ENCODE results near the gene TMEM60. TPM values are rescaled to one million over a fixed set of nuclear protein-coding genes. Genes with fewer than 3 reads are reported as not detected.
A peak's percentile ranks its signal among the peaks of the same experiment; 100 is the strongest.
"Not testable (repeated sequence)": the region's sequence is repeated elsewhere in the genome, so short reads cannot be mapped to it uniquely, and the experiment has no call there.

TMEM60 gene
- total RNA-seq, 1 donor from 2014 or later: 7.4 TPM

DNA sequence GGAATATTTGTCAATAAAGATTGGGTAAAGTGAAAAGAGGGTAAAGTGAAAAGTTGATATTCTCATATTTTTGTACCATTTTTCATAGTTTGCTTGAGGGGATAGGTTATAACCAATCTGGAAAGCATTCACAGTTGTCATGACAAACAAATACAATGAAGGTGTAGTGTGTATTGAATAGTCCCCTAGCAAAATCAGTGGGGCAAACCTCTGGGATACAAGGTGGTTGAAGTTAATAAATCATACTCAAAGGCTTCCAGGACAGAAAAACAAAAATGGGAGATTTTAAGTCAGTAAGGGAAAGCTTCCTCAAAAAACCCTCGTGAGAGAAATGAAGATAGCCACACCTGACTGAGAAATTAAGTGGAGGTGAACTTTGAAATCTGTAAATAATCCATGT lies 39.7 kb upstream of the TMEM60 start:
- FAIRE-seq (no peak), DNase-seq (ENCODE audit: low read depth) (no peak)
- TF ChIP-seq, protein P1, sequence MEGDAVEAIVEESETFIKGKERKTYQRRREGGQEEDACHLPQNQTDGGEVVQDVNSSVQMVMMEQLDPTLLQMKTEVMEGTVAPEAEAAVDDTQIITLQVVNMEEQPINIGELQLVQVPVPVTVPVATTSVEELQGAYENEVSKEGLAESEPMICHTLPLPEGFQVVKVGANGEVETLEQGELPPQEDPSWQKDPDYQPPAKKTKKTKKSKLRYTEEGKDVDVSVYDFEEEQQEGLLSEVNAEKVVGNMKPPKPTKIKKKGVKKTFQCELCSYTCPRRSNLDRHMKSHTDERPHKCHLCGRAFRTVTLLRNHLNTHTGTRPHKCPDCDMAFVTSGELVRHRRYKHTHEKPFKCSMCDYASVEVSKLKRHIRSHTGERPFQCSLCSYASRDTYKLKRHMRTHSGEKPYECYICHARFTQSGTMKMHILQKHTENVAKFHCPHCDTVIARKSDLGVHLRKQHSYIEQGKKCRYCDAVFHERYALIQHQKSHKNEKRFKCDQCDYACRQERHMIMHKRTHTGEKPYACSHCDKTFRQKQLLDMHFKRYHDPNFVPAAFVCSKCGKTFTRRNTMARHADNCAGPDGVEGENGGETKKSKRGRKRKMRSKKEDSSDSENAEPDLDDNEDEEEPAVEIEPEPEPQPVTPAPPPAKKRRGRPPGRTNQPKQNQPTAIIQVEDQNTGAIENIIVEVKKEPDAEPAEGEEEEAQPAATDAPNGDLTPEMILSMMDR (IDR thresholded peaks at IDR 0.05; ENCODE audit: insufficient read depth, low read length, severe bottlenecking): no peak
- no peaks in the 10 kb centered on the region for H3K36me3 ChIP-seq (ENCODE audit: control insufficient read depth, insufficient read depth, low read length)
- H3K27me3 ChIP-seq (ENCODE audit: control insufficient read depth, insufficient read depth, low read length): no peaks in the 10 kb centered on the region
- no peak overlapping the region for H3K4me3 ChIP-seq (ENCODE audit: low read depth, low read length)

DNA sequence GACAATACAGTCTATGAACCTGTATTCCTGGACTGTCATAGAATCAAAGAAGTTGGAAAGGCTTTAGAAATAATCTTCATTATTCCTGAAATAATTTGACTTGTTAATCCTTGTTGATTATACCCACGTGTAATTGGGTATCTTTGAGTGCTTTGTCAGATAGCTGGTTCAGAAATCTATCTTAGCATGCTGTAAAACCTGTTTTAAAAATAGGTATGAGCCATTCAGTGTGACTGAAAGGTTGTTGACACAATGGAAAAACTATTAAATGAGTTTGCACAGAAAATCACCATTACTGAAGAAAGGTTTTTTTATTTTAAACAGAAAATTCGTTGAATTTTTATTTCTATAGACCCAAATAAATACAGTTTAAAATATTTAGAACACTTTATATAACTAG lies 39.0 kb upstream of the TMEM60 start:
- DNase-seq (ENCODE audit: low read depth) (peak; percentile 67), FAIRE-seq (no peak)

DNA sequence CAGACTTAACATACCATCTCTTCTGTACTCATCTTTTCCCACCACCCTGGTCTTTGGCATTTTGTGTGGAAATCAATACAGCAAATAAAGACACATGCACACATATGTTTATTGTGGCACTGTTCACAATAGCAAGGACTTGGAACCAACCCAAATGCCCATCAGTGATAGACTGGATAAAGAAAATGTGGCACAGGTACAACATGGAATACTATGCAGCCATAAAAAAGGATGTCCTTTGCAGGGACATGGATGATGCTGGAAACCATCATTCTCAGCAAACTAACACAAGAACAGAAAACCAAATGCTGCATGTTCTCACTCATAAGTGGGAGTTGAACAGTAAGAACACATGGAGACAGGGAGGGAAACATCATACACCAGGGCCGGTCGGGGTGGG lies 38.2 kb upstream of the TMEM60 start:
- DNase-seq (ENCODE audit: low read depth); H3K4me3 ChIP-seq (ENCODE audit: low read depth, low read length); FAIRE-seq; H3K27me3 ChIP-seq (ENCODE audit: control insufficient read depth, insufficient read depth, low read length); H3K36me3 ChIP-seq (ENCODE audit: control insufficient read depth, insufficient read depth, low read length): not testable (repeated sequence)

More for the DNA sequence above, 39.0 kb upstream of the TMEM60 start:
- Histone ChIP-seq H3K36me3 (ENCODE audit: control insufficient read depth, insufficient read depth, low read length) (no peaks in the 10 kb centered on the region), H3K4me3 (ENCODE audit: low read depth, low read length) (no peak overlapping the region), H3K27me3 (ENCODE audit: control insufficient read depth, insufficient read depth, low read length) (no peaks in the 10 kb centered on the region)
- TF ChIP-seq, protein P1 (IDR thresholded peaks at IDR 0.05; ENCODE audit: insufficient read depth, low read length, severe bottlenecking): no peak

DNA sequence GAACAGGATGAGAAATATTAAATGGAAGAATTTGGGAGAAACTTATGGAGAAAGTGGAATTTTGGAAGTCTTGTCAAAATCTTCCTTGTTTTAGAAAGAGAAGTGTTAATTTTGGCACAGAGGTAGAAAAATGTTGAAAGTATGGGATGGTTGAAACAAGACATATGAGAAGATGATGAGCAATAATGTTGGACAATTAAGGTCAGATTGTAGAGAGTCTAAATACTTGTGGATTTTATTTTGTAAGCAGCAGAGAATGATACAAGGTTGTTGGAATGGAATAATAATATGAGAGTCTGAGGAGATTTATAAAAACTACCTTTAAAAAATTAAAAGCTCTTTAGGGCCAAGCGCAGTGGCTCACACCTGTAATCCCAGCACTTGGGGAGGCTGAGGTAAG lies 34.9 kb upstream of the TMEM60 start:
- H3K27me3 ChIP-seq (ENCODE audit: control insufficient read depth, insufficient read depth, low read length): no peaks in the 10 kb centered on the region
- no peaks in the 10 kb centered on the region for H3K36me3 ChIP-seq (ENCODE audit: control insufficient read depth, insufficient read depth, low read length)
- DNase-seq (ENCODE audit: low read depth) (no peak), FAIRE-seq (no peak)
- TF ChIP-seq, protein P1 (IDR thresholded peaks at IDR 0.05; ENCODE audit: insufficient read depth, low read length, severe bottlenecking): no peak
- H3K4me3 ChIP-seq (ENCODE audit: low read depth, low read length): no peak overlapping the region

DNA sequence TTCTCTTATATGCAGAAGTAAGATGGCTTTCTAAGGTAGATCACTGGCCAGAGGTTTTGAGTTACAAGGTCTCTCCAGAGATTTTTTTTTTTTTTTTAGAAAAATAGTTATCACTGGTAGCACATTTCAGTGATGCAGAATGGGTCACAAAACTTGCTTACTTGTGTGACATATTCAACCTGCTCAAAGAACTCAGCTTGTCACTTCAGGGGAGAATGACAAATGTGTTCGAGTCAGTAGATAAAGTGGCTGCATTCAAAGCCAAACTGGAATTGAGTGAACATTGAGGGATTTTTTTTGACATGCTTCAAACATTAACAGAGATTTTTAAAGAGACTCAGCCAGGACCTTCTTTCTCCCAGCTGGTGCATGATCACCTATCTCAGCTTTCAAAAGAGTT lies 33.7 kb upstream of the TMEM60 start:
- no peak overlapping the region for H3K4me3 ChIP-seq (ENCODE audit: low read depth, low read length)
- H3K36me3 ChIP-seq (ENCODE audit: control insufficient read depth, insufficient read depth, low read length): no peaks in the 10 kb centered on the region
- TF ChIP-seq, protein P1 (IDR thresholded peaks at IDR 0.05; ENCODE audit: insufficient read depth, low read length, severe bottlenecking): no peak
- no peaks in the 10 kb centered on the region for H3K27me3 ChIP-seq (ENCODE audit: control insufficient read depth, insufficient read depth, low read length)
- DNase-seq (ENCODE audit: low read depth): no peak
- FAIRE-seq: no peak

DNA sequence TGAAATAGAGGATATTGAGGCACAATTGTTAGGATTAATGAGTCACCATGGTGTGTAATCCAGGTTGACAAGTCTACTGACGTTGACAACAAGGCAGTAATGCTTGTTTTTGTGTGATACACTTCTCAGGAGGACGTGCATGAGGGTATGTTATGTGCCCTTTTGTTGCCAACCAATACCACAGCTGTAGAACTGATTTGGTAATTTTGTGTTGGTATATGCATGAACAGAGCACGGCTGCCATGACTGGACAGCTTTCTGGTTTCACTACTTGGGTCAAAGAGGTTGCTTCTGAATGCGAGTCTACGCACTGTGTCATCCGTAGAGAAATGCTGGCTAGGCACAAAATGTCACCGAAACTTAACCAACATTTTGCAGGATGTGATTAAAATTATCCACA lies 33.2 kb upstream of the TMEM60 start:
- Histone ChIP-seq H3K4me3 (ENCODE audit: low read depth, low read length) (no peak overlapping the region), H3K36me3 (ENCODE audit: control insufficient read depth, insufficient read depth, low read length) (no peaks in the 10 kb centered on the region), H3K27me3 (ENCODE audit: control insufficient read depth, insufficient read depth, low read length) (no peaks in the 10 kb centered on the region)
- peak; percentile 77 for DNase-seq (ENCODE audit: low read depth)
- TF ChIP-seq, protein P1 (IDR thresholded peaks at IDR 0.05; ENCODE audit: insufficient read depth, low read length, severe bottlenecking): no peak
- FAIRE-seq: no peak

Data from bronchial epithelial cell (primary cell).